Ovary (tissue), 3 donors: ENCODE results near the gene KIF5A.

ENCODE experiments used
- CTCF ChIP-seq, 3 donors: fragments of 450-650 bp in 2 of 3; fragments of 200-600 bp in 1 of 3; IDR thresholded peaks; one replicate each; pipeline versions ENCODE4 v1.5.1 to v1.8.0; 2016 to 2022; ENCODE audit warnings: antibody characterized with exemption in 3 of 3, mild to moderate bottlenecking in 1 of 3
- EP300 ChIP-seq: sonication (generic); formaldehyde crosslinking; IDR thresholded peaks from one replicate; pipeline ENCODE4 v1.6.1; 2017; ENCODE audit warnings: antibody characterized with exemption
- POLR2A ChIP-seq: fragments of 450-650 bp; IDR thresholded peaks from one replicate; pipeline ENCODE4 v1.6.1; 2017; ENCODE audit warnings: antibody characterized with exemption, mild to moderate bottlenecking, moderate library complexity
- donor health status: DM: no; HTN: no; CAD: no.

GRCh38 chr12:57515408-57515933 is 34.4 kb upstream of the KIF5A start:
- no peak for TF ChIP-seq CTCF (IDR thresholded peaks at IDR 0.05)
- no peak for TF ChIP-seq POLR2A
- no peak for TF ChIP-seq EP300
